ENCODE results near the gene SMIM5. TPM values are rescaled to one million over a fixed set of nuclear protein-coding genes. Genes with fewer than 3 reads are reported as not detected.

Gene SMIM5
- total and polyA plus RNA-seq, 2 of the 13 experiments (the other 11 are each of a cell fraction or from before 2014, with no cell fraction given), result not detected

GRCh38 chr17:75612906-75613626 lies 20.2 kb upstream of the SMIM5 start (continued):
- TF ChIP-seq SNAPC4 (CRISPR knock-in tag; IDR thresholded peaks at IDR 0.05) (no peak), ZNF782 (CRISPR knock-in tag; IDR thresholded peaks at IDR 0.05; ENCODE audit: borderline replicate concordance) (no peak), KDM1A (CRISPR knock-in tag; IDR thresholded peaks at IDR 0.05) (no peak), ZNF34 (CRISPR knock-in tag; IDR thresholded peaks at IDR 0.05; ENCODE audit: borderline replicate concordance) (no peak), GABPB1 (CRISPR knock-in tag; IDR thresholded peaks at IDR 0.05) (0 out of 2 replicates have a peak, but pooled peaks have one; percentile 11), TAF15 (IDR thresholded peaks at IDR 0.05; ENCODE audit: low read depth, low read length, poor library complexity, severe bottlenecking) (no peak), TAF1 (CRISPR knock-in tag; IDR thresholded peaks at IDR 0.05) (no peak), CEBPG (CRISPR knock-in tag; IDR thresholded peaks at IDR 0.05) (no peak), NFIC (IDR thresholded peaks at IDR 0.05; ENCODE audit: low read length) (no peak), GFI1 (CRISPR knock-in tag; IDR thresholded peaks at IDR 0.05; ENCODE audit: borderline replicate concordance) (no peak), ZBTB33 (CRISPR knock-in tag; IDR thresholded peaks at IDR 0.05) (0 out of 2 replicates have a peak, but pooled peaks have one; percentile 19), PATZ1 (CRISPR knock-in tag; IDR thresholded peaks at IDR 0.05) (no peak), MTERF4 (CRISPR knock-in tag; IDR thresholded peaks at IDR 0.05) (no peak), ZNF496 (CRISPR knock-in tag; IDR thresholded peaks at IDR 0.05; ENCODE audit: insufficient replicate concordance) (no peak)

All from HepG2 (cell line).